ENCODE measurements around the gene ZNF586. TPM values are rescaled to one million over a fixed set of nuclear protein-coding genes. Genes with fewer than 3 reads are reported as not detected.

ZNF586 gene
- total RNA-seq, 4 donors from 2014 or later = 4.6 to 42.0 (median 16.1) TPM

- H3K9me3 ChIP-seq = peaks cover 0 to 72% of the 10 kb centered on the region in 2 donors
- no peak for DNase-seq
- H3K36me3 ChIP-seq = no peaks in the 10 kb centered on the region
- H3K27me3 ChIP-seq = no peaks in the 10 kb centered on the region
- H3K4me3 ChIP-seq = no peak overlapping the region
- no peak for TF ChIP-seq POLR2A (IDR thresholded peaks at IDR 0.05)
- no peaks in the 10 kb centered on the region for H3K4me1 ChIP-seq
- no peak overlapping the region for H3K27ac ChIP-seq
- intact Hi-C loops (cut with DNase I; ENCODE audit: low total_unique reads) = no loop called here
These were observed 11.5 kb upstream of the ZNF586 start for GRCh38 chr19:57757941-57758340.

- H3K9me3 ChIP-seq = peaks cover 0 to 68% of the 10 kb centered on the region in 2 donors
- no peak for DNase-seq
- H3K27me3 ChIP-seq = no peaks in the 10 kb centered on the region
- intact Hi-C loops (cut with DNase I; ENCODE audit: low total_unique reads) = no loop called here
- no peak overlapping the region for H3K4me3 ChIP-seq
- H3K4me1 ChIP-seq = no peaks in the 10 kb centered on the region
- TF ChIP-seq POLR2A (IDR thresholded peaks at IDR 0.05) = no peak
- H3K36me3 ChIP-seq = no peaks in the 10 kb centered on the region
- no peak overlapping the region for H3K27ac ChIP-seq
These were observed 10.4 kb upstream of the ZNF586 start for GRCh38 chr19:57759096-57759495.

GRCh38 chr19:57771417-57771816, 1.9 kb downstream of the ZNF586 start:
- no peak overlapping the region for H3K4me3 ChIP-seq
- no peaks in the 10 kb centered on the region for H3K4me1 ChIP-seq
- H3K36me3 ChIP-seq = no peaks in the 10 kb centered on the region
- H3K27ac ChIP-seq = no peak overlapping the region
- DNase-seq = no peak
- H3K9me3 ChIP-seq = peaks cover 0 to 67% of the 10 kb centered on the region in 2 donors
- no peaks in the 10 kb centered on the region for H3K27me3 ChIP-seq
- intact Hi-C loops (cut with DNase I; ENCODE audit: low total_unique reads) = no loop called here
- TF ChIP-seq POLR2A (IDR thresholded peaks at IDR 0.05) = no peak
- TF ChIP-seq CTCF (IDR thresholded peaks at IDR 0.05) = no peak

GRCh38 chr19:57773488-57773887, 4.0 kb downstream of the ZNF586 start:
- no peaks in the 10 kb centered on the region for H3K36me3 ChIP-seq
- intact Hi-C loops (cut with DNase I; ENCODE audit: low total_unique reads) = no loop called here
- no peak overlapping the region for H3K4me3 ChIP-seq

GRCh38 chr19:57776764-57777296, 7.4 kb downstream of the ZNF586 start:
- H3K27ac ChIP-seq = no peak overlapping the region
- no peaks in the 10 kb centered on the region for H3K4me1 ChIP-seq
- intact Hi-C loops (cut with DNase I; ENCODE audit: low total_unique reads) = no loop called here
- no peaks in the 10 kb centered on the region for H3K27me3 ChIP-seq
- TF ChIP-seq CTCF (IDR thresholded peaks at IDR 0.05) (no peak), POLR2A (IDR thresholded peaks at IDR 0.05) (no peak)
- H3K9me3 ChIP-seq = peaks cover 0 to 97% of the 10 kb centered on the region in 2 donors
- H3K36me3 ChIP-seq = no peaks in the 10 kb centered on the region
- DNase-seq = no peak
- H3K4me3 ChIP-seq = no peak overlapping the region

More at GRCh38 chr19:57773488-57773887, 4.0 kb downstream of the ZNF586 start:
- DNase-seq = no peak
- Histone ChIP-seq H3K27ac (no peak overlapping the region), H3K27me3 (no peaks in the 10 kb centered on the region), H3K4me1 (no peaks in the 10 kb centered on the region), H3K9me3 (peaks cover 0 to 78% of the 10 kb centered on the region in 2 donors)
- no peak for TF ChIP-seq POLR2A (IDR thresholded peaks at IDR 0.05)
- no peak for TF ChIP-seq CTCF (IDR thresholded peaks at IDR 0.05)

GRCh38 chr19:57778336-57778735, 8.9 kb downstream of the ZNF586 start:
- no peak for TF ChIP-seq CTCF (IDR thresholded peaks at IDR 0.05)
- no peak for TF ChIP-seq POLR2A (IDR thresholded peaks at IDR 0.05)
- Histone ChIP-seq H3K9me3 (peaks cover 0 to 92% of the 10 kb centered on the region in 2 donors), H3K27me3 (no peaks in the 10 kb centered on the region), H3K27ac (no peak overlapping the region), H3K4me1 (no peaks in the 10 kb centered on the region), H3K36me3 (no peaks in the 10 kb centered on the region), H3K4me3 (no peak overlapping the region)
- intact Hi-C loops (cut with DNase I; ENCODE audit: low total_unique reads) = no loop called here
- no peak for DNase-seq

Measured in uterus (tissue), 4 donors.